ENCODE measurements around the gene MOB2.

- TF ChIP-seq CTCF (IDR thresholded peaks at IDR 0.05) (no peak), POLR2AphosphoS5 (IDR thresholded peaks at IDR 0.05) (no peak), POLR2A (IDR thresholded peaks at IDR 0.05) (no peak)
Observed at GRCh38 chr11:1491379-1491778, 4.8 kb upstream of the MOB2 start.

Data from suprapubic skin (tissue), 4 donors.